Caco-2 (cell line): ENCODE data around the gene TSACC. TPM values are rescaled to one million over a fixed set of nuclear protein-coding genes. Genes with fewer than 3 reads are reported as not detected.

ENCODE experiments used
- BruUV-seq: library from RNA; stranded (reverse); fragments of 400-500 nt; replicated peaks from 2 replicates; lab custom pipeline; 2021; lab: Mats Ljungman, UMichigan
- CTCF ChIA-PET: fragments of 300-600 bp; sonication (Branson Sonifier 250); formaldehyde crosslinking; loops from one replicate; lab custom pipeline; 2022; ENCODE audit warnings: antibody characterized with exemption; lab: Charles Lee
- POLR2A ChIA-PET: fragments of 300-600 bp; sonication (Branson Sonifier 250); formaldehyde crosslinking; loops from one replicate; lab custom pipeline; 2022; ENCODE audit warnings: antibody characterized with exemption; lab: Charles Lee
- DNase-seq, 2 experiments: peaks; one replicate each; pipeline versions ENCODE4 v3.0.0 to v3.0.0-alpha.2; 2020 to 2022
- H3K27me3 ChIP-seq: replicated peaks from 2 replicates; pipeline ENCODE4 v1.6.0; 2011; ENCODE audit warnings: low read length; ENCODE audit not compliant: control insufficient read depth, insufficient read depth
- H3K36me3 ChIP-seq: 2 replicates; pipeline ENCODE4 v1.5.1; 2011; ENCODE audit warnings: low read length; ENCODE audit not compliant: control insufficient read depth, insufficient read depth
- H3K4me1 ChIP-seq: fragments of 250-450 bp; sonication (Bioruptor Pico); 2 replicates; pipeline ENCODE4 v1.5.1; 2020; ENCODE audit warnings: mild to moderate bottlenecking
- H3K4me3 ChIP-seq: 2 replicates; pipeline ENCODE4 v1.5.1; 2011; ENCODE audit warnings: low read depth, mild to moderate bottlenecking, control low read depth, low read length
- H3K9me3 ChIP-seq: fragments of 250-450 bp; sonication (Bioruptor Pico); 2 replicates; pipeline ENCODE4 v1.5.1; 2020; ENCODE audit warnings: mild to moderate bottlenecking, moderate library complexity
- H3K27ac Mint-ChIP-seq: one replicate; pipeline ENCODE4 v1.8.0; 2022; ENCODE audit warnings: mixed read lengths; ENCODE audit not compliant: unreplicated experiment
- H3K27me3 Mint-ChIP-seq: one replicate; pipeline ENCODE4 v1.8.0; 2022; ENCODE audit warnings: mixed read lengths; ENCODE audit not compliant: insufficient read depth, unreplicated experiment
- H3K36me3 Mint-ChIP-seq: one replicate; pipeline ENCODE4 v1.8.0; 2022; ENCODE audit warnings: mild to moderate bottlenecking, mixed read lengths; ENCODE audit not compliant: insufficient read depth, unreplicated experiment
- H3K4me1 Mint-ChIP-seq: one replicate; pipeline ENCODE4 v1.8.0; 2022; ENCODE audit warnings: low read depth, mixed read lengths; ENCODE audit not compliant: unreplicated experiment
- H3K4me3 Mint-ChIP-seq: one replicate; pipeline ENCODE4 v1.8.0; 2022; ENCODE audit warnings: mild to moderate bottlenecking, moderate library complexity, mixed read lengths; ENCODE audit not compliant: unreplicated experiment
- H3K9me3 Mint-ChIP-seq: one replicate; pipeline ENCODE4 v1.8.0; 2022; ENCODE audit warnings: mixed read lengths; ENCODE audit not compliant: unreplicated experiment
- intact Hi-C: fragments of 100-400 bp; cut with micrococcal nuclease; formaldehyde crosslinking; loops from one replicate; pipeline ENCODE4 v1.10.0; 2022; ENCODE audit not compliant: unreplicated experiment
- total RNA-seq: library from RNA; stranded (reverse); gene quantifications from 2 replicates; pipeline ENCODE4 v1.2.3, GENCODE V29; 2022
- TF ChIP-seq, protein P1 (sequence below), 2 experiments: fragments of 200-600 bp in 1 of 2; IDR thresholded peaks; 1 replicate in 1 of 2; 2 replicates in 1 of 2; pipeline versions ENCODE4 v1.5.1 to v1.8.0; 2011 to 2022; ENCODE audit warnings: antibody characterized with exemption in 1 of 2, control low read depth in 1 of 2, inconsistent platforms in 1 of 2, low read depth in 1 of 2, low read length in 1 of 2, mild to moderate bottlenecking in 1 of 2, moderate library complexity in 1 of 2; ENCODE audit not compliant: insufficient read depth in 1 of 2, severe bottlenecking in 1 of 2, unreplicated experiment in 1 of 2

The TSACC gene
- total RNA-seq, 1 experiment from 2014 or later: 3.9 TPM

DNA sequence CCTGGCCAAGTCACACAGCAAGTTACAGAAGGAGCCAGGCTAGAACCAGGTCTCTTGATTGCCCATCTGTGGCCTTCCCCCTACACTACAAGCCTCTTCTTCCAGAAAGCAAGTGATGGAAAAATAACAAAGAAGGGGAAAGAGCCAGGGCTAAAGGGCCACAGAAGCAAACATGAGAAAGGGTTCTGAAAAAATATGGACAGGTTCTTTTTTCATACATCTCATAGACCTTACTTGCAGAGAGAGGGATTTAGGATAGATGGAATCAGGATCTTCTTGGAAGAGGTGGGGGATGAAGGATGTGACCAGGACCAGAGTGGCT lies 33.9 kb downstream of the TSACC start:
- Histone ChIP-seq H3K9me3 (no peaks in the 10 kb centered on the region), H3K4me1 (peaks cover 50% of the 10 kb centered on the region), H3K27me3 (no peaks in the 10 kb centered on the region), H3K4me3 (no peak overlapping the region), H3K36me3 (no peaks in the 10 kb centered on the region)
- Mint-ChIP-seq H3K9me3 (no peaks in the 10 kb centered on the region), H3K27me3 (no peaks in the 10 kb centered on the region), H3K4me1 (peaks cover 21% of the 10 kb centered on the region), H3K4me3 (no peak overlapping the region), H3K27ac (no peak overlapping the region), H3K36me3 (no peaks in the 10 kb centered on the region)
- intact Hi-C loops: no loop called here
- TF ChIP-seq, protein P1, sequence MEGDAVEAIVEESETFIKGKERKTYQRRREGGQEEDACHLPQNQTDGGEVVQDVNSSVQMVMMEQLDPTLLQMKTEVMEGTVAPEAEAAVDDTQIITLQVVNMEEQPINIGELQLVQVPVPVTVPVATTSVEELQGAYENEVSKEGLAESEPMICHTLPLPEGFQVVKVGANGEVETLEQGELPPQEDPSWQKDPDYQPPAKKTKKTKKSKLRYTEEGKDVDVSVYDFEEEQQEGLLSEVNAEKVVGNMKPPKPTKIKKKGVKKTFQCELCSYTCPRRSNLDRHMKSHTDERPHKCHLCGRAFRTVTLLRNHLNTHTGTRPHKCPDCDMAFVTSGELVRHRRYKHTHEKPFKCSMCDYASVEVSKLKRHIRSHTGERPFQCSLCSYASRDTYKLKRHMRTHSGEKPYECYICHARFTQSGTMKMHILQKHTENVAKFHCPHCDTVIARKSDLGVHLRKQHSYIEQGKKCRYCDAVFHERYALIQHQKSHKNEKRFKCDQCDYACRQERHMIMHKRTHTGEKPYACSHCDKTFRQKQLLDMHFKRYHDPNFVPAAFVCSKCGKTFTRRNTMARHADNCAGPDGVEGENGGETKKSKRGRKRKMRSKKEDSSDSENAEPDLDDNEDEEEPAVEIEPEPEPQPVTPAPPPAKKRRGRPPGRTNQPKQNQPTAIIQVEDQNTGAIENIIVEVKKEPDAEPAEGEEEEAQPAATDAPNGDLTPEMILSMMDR (IDR thresholded peaks at IDR 0.05; ENCODE audit: insufficient read depth in 1 of 2, low read depth in 1 of 2, low read length in 1 of 2, severe bottlenecking in 1 of 2, unreplicated experiment in 1 of 2): no peak
- ChIA-PET CTCF (interaction anchor here (1.2 to 2.6 kb wide), 3 partner anchors 14 to 73 kb away, joined by 5 to 14 read pairs (median 13); no protein-coding TSS in a partner anchor), POLR2A (no interaction called here)
- DNase-seq: no peak
- BruUV-seq: no TSS peak

DNA sequence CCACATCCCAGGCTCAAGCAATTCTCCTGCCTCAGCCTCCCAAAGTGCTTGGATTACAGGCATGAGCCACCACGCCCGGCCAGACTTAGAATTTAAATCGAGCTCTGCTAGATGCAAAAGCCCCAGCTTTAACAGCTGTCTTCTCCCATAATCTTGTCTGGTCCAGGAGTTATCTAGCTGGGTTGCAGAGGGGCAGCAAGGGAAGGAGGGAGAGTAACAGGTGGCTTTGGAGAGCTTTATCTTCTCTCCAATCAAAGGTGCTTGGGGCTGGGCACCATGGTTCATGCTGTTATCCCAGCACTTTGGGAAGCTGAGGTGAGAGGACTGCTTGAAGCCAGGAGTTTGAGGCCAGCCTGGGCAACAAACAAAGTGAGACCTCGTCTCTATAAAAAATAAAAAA lies 34.5 kb downstream of the TSACC start:
- TF ChIP-seq, protein P1 (IDR thresholded peaks at IDR 0.05; ENCODE audit: insufficient read depth in 1 of 2, low read depth in 1 of 2, low read length in 1 of 2, severe bottlenecking in 1 of 2, unreplicated experiment in 1 of 2): no peak
- Histone ChIP-seq H3K9me3 (no peaks in the 10 kb centered on the region), H3K4me3 (no peak overlapping the region), H3K27me3 (no peaks in the 10 kb centered on the region), H3K36me3 (no peaks in the 10 kb centered on the region), H3K4me1 (peaks cover 43% of the 10 kb centered on the region)
- CTCF ChIA-PET: interaction anchor here (1.8 to 2.6 kb wide), 2 partner anchors 12 to 73 kb away, joined by 13 to 16 read pairs; no protein-coding TSS in a partner anchor
- no peaks in the 10 kb centered on the region for H3K9me3 Mint-ChIP-seq
- peaks cover 15% of the 10 kb centered on the region for H3K4me1 Mint-ChIP-seq
- POLR2A ChIA-PET: interaction anchor here (0.7 kb wide), 1 partner anchor 49 kb away, joined by 3 read pairs; no protein-coding TSS in a partner anchor
- H3K27ac Mint-ChIP-seq: no peak overlapping the region
- no peaks in the 10 kb centered on the region for H3K27me3 Mint-ChIP-seq
- no TSS peak for BruUV-seq
- intact Hi-C loops: no loop called here
- DNase-seq: no peak
- H3K4me3 Mint-ChIP-seq: no peak overlapping the region
- H3K36me3 Mint-ChIP-seq: no peaks in the 10 kb centered on the region

DNA sequence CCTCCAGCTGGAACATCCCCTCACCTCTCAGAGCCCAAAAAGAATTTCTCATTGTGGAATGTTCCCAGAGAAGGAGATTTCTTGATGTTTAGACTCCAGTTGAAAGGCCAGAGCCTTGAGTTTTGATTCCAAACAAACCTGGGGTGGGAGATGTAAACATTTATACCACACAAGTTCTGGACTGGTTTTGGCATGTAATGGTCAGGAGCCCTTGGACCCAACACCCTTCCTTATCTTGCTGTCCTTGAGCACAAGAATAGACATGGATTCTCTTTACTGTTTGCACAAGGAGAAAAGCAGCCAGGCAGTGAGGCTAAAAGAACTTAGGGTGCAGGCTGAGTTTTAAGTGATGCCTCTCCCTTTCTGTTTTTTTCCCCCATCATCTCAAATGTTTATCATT lies 35.2 kb downstream of the TSACC start:
- H3K27me3 Mint-ChIP-seq: no peaks in the 10 kb centered on the region
- Histone ChIP-seq H3K9me3 (no peaks in the 10 kb centered on the region), H3K4me1 (peaks cover 40% of the 10 kb centered on the region), H3K4me3 (no peak overlapping the region), H3K27me3 (no peaks in the 10 kb centered on the region), H3K36me3 (no peaks in the 10 kb centered on the region)
- TF ChIP-seq, protein P1 (IDR thresholded peaks at IDR 0.05; ENCODE audit: insufficient read depth in 1 of 2, low read depth in 1 of 2, low read length in 1 of 2, severe bottlenecking in 1 of 2, unreplicated experiment in 1 of 2): no peak
- H3K4me3 Mint-ChIP-seq: no peak overlapping the region
- H3K36me3 Mint-ChIP-seq: no peaks in the 10 kb centered on the region
- no peak for DNase-seq
- intact Hi-C loops: no loop called here
- BruUV-seq: no TSS peak
- H3K4me1 Mint-ChIP-seq: peaks cover 11% of the 10 kb centered on the region
- CTCF ChIA-PET: interaction anchor here (0.6 to 2.6 kb wide), 3 partner anchors 12 to 72 kb away, joined by 6 to 16 read pairs (median 13); no protein-coding TSS in a partner anchor
- H3K9me3 Mint-ChIP-seq: no peaks in the 10 kb centered on the region
- POLR2A ChIA-PET: interaction anchor here (0.7 kb wide), 1 partner anchor 48 kb away, joined by 3 read pairs; no protein-coding TSS in a partner anchor
- no peak overlapping the region for H3K27ac Mint-ChIP-seq
